Immature natural killer cell (primary cell): ENCODE results near the gene PLXNB1. TPM values are rescaled to one million over a fixed set of nuclear protein-coding genes. Genes with fewer than 3 reads are reported as not detected.
"Not testable (repeated sequence)": the region's sequence is repeated elsewhere in the genome, so short reads cannot be mapped to it uniquely, and the experiment has no call there.

Source experiments
- DNase-seq, 3 donors: peaks; one replicate each; pipeline ENCODE4 v3.0.0; 2022; ENCODE audit warnings: mixed read lengths in 1 of 3
- H3K27ac Mint-ChIP-seq, 6 donors: one replicate each; pipeline ENCODE4 v1.8.0; 2020; ENCODE audit warnings: mixed read lengths in 6 of 6, mild to moderate bottlenecking in 5 of 6, inconsistent platforms in 4 of 6, moderate library complexity in 3 of 6
- H3K27me3 Mint-ChIP-seq, 3 donors: one replicate each; pipeline ENCODE4 v1.8.0; 2020 to 2021; ENCODE audit warnings: low read depth in 3 of 3, mild to moderate bottlenecking in 3 of 3, mixed read lengths in 3 of 3, moderate library complexity in 3 of 3, inconsistent platforms in 1 of 3
- H3K36me3 Mint-ChIP-seq, 3 donors: one replicate each; pipeline ENCODE4 v1.8.0; 2020; ENCODE audit warnings: mixed read lengths in 3 of 3, inconsistent platforms in 2 of 3, mild to moderate bottlenecking in 2 of 3
- H3K4me1 Mint-ChIP-seq, 2 donors: one replicate each; pipeline ENCODE4 v1.8.0; 2020; ENCODE audit warnings: inconsistent platforms in 2 of 2, mild to moderate bottlenecking in 2 of 2, mixed read lengths in 2 of 2, moderate library complexity in 1 of 2
- H3K4me3 Mint-ChIP-seq, 5 donors: one replicate each; pipeline ENCODE4 v1.8.0; 2020; ENCODE audit warnings: mild to moderate bottlenecking in 5 of 5, mixed read lengths in 5 of 5, inconsistent platforms in 3 of 5, moderate library complexity in 3 of 5
- H3K9me3 Mint-ChIP-seq, 6 donors: one replicate each; pipeline ENCODE4 v1.8.0; 2020; ENCODE audit warnings: mild to moderate bottlenecking in 6 of 6, mixed read lengths in 6 of 6, inconsistent platforms in 4 of 6, moderate library complexity in 3 of 6
- polyA plus RNA-seq, 3 donors: library from polyadenylated mRNA; unstranded; fragments of 300-500 nt; fragmentation: Illumina TruSeq; gene quantifications; one replicate each; pipeline ENCODE4 v1.2.3, GENCODE V29; 2021

Gene PLXNB1
- polyA plus RNA-seq, 3 donors from 2014 or later, result 0.11 to 0.19 TPM; not detected in 1

GRCh38 chr3:48407542-48408099 is 22.3 kb downstream of the PLXNB1 start:
- DNase-seq, result no peak
- Mint-ChIP-seq H3K4me3 (no peak overlapping the region), H3K36me3 (no peaks in the 10 kb centered on the region), H3K27me3 (peaks cover 0 to 5% (median 0%) of the 10 kb centered on the region in 3 donors), H3K27ac (peak overlapping the region in 1 of 6 donors; percentile 50), H3K9me3 (no peaks in the 10 kb centered on the region), H3K4me1 (no peaks in the 10 kb centered on the region)

- Mint-ChIP-seq H3K36me3 (no peaks in the 10 kb centered on the region), H3K4me1 (no peaks in the 10 kb centered on the region), H3K27ac (no peak overlapping the region), H3K27me3 (peaks cover 0 to 2% (median 0%) of the 10 kb centered on the region in 3 donors), H3K9me3 (no peaks in the 10 kb centered on the region), H3K4me3 (no peak overlapping the region)
- DNase-seq, result no peak
Measured at GRCh38 chr3:48406443-48407431, 23.1 kb downstream of the PLXNB1 start.

- H3K9me3 Mint-ChIP-seq, result no peaks in the 10 kb centered on the region
- H3K4me1 Mint-ChIP-seq, result no peaks in the 10 kb centered on the region
- DNase-seq, result no peak
- no peak overlapping the region for H3K27ac Mint-ChIP-seq
- H3K27me3 Mint-ChIP-seq, result peaks cover 0 to 2% (median 0%) of the 10 kb centered on the region in 3 donors
- H3K36me3 Mint-ChIP-seq, result no peaks in the 10 kb centered on the region
- H3K4me3 Mint-ChIP-seq, result no peak overlapping the region
Measured at GRCh38 chr3:48405971-48406370, 23.9 kb downstream of the PLXNB1 start.

DNA sequence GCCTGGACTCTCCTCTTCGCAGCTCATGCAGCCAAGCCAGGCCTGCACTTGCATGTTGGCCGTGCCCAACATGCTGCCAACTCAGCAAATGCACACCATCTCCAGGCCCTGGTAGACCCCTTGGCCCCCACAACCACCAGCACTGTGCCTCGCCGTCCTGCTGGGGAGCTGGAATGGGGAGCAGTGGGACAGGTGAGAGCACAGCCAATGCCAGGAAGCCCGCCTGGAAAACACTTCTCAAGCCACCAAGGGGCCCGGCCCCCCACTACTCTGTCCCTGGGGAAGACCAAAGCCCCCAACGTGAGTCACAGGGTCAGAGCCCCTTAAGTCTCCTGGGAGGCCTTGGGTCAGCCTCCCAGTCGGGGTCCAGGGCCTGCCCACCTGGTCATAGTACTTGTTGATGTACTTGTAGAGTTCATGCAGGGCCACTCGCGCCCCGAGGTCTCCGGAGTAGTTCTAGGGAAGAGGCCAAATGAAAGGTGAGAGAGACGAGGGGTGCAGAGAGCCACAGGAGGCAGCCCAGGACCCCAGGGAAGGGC is 24.5 kb downstream of the PLXNB1 start:
- H3K27me3 Mint-ChIP-seq, result peaks cover 0 to 3% (median 2%) of the 10 kb centered on the region in 3 donors
- no peaks in the 10 kb centered on the region for H3K9me3 Mint-ChIP-seq
- H3K4me3 Mint-ChIP-seq, result no peak overlapping the region
- DNase-seq, result no peak
- no peak overlapping the region for H3K27ac Mint-ChIP-seq
- no peaks in the 10 kb centered on the region for H3K4me1 Mint-ChIP-seq
- no peaks in the 10 kb centered on the region for H3K36me3 Mint-ChIP-seq

DNA sequence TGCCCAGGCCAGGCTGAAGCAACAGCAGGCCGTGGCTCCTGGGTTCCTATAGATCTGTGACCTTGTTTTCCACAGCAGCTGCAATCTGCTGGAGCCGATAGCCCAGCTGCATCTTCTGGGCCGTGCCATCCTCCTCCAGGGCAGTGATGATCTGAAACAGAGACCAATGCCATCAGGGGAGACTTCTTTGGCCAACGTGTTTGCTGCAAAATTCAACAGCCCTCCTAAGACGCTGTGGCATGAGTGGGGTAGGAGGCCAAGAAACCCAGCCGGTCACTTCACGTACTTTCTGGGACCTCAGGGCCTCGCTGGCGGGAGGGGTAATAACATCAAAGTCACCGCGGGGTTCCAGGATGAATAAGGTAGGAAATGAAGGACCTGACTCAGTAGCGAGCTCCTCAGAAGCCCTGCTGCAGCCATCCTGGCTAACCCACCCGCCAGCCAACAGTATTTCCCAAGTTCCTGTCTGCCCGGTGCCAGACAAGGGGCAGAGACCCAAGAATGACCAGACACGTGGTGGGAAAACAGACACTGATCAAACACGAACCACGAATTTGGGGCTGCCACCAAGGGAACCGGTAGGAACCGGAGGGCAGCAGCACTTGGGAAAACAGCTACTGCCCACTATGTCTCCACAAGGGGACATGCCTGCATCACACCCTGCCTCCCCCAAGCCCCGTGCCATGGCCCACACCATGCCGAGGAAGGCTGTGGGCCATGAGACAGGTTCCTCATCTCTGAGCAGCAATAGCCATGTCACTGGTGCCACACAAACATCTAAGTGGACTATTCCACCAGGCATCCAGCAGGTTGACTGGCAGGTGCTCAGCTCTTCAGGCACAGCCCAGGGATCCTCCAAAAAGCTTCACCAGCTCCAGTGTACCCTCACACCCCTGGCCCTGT is 25.2 kb downstream of the PLXNB1 start:
- Mint-ChIP-seq H3K27ac (no peak overlapping the region), H3K9me3 (no peaks in the 10 kb centered on the region)
- DNase-seq, result no peak

DNA sequence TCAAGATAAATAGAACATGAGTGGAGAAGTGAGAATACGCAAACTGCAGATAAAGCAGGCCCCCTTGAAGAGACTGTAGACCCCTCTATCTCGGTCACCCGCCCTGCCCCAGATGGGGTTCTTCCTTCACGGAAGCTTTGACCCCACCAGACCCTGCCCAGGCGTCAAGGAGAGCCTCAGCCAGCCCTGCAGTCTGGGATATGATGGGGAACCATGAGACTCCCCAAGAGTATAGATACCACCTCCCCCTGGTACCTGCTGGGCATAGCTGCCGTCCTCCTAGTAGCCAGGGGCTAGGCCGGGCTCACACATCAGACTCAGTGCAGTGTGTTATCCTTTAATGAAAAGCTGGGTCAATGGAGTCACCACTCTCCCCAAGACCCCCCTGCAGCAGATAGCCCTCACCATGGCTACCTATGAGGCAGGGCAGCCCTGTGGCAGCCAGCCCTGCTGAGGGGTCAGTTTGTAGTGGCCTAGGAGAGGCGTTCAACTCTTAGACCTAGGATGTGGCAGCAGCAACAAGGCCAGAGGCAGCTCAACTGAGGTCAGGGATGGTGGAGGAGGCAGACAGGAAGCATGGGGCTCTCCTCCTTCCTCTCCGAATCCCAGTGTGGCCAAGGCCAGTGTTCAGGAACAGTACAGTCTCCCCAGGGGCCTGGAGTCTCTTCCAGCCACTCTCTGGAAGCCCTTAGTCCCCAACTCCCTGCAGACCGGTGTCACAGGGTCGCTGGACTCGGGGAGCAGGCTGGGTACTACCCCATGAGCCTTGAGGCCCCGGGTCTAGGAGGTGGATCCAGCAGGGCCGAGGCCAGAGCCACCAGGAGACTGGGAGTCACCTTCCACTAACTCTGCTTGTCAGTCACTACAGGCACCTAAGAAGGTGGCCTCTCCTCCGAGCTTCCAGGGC is 26.1 kb downstream of the PLXNB1 start:
- no peaks in the 10 kb centered on the region for H3K36me3 Mint-ChIP-seq
- no peak for DNase-seq
- H3K4me1 Mint-ChIP-seq, result no peaks in the 10 kb centered on the region
- H3K27me3 Mint-ChIP-seq, result peaks cover 3% of the 10 kb centered on the region in 3 donors
- no peaks in the 10 kb centered on the region for H3K9me3 Mint-ChIP-seq
- H3K4me3 Mint-ChIP-seq, result no peak overlapping the region
- no peak overlapping the region for H3K27ac Mint-ChIP-seq

More for the DNA sequence above, 25.2 kb downstream of the PLXNB1 start:
- H3K4me1 Mint-ChIP-seq, result no peaks in the 10 kb centered on the region
- H3K4me3 Mint-ChIP-seq, result no peak overlapping the region
- H3K27me3 Mint-ChIP-seq, result peaks cover 2 to 3% (median 3%) of the 10 kb centered on the region in 3 donors
- H3K36me3 Mint-ChIP-seq, result no peaks in the 10 kb centered on the region

- no peak for DNase-seq
- no peaks in the 10 kb centered on the region for H3K36me3 Mint-ChIP-seq
- peaks cover 3% of the 10 kb centered on the region in 3 donors for H3K27me3 Mint-ChIP-seq
- H3K9me3 Mint-ChIP-seq, result no peaks in the 10 kb centered on the region
- H3K4me1 Mint-ChIP-seq, result no peaks in the 10 kb centered on the region
- H3K4me3 Mint-ChIP-seq, result no peak overlapping the region
- peak overlapping the region in 1 of 6 donors; percentile 23 for H3K27ac Mint-ChIP-seq
Measured at GRCh38 chr3:48402907-48403306, 27.0 kb downstream of the PLXNB1 start.

DNA sequence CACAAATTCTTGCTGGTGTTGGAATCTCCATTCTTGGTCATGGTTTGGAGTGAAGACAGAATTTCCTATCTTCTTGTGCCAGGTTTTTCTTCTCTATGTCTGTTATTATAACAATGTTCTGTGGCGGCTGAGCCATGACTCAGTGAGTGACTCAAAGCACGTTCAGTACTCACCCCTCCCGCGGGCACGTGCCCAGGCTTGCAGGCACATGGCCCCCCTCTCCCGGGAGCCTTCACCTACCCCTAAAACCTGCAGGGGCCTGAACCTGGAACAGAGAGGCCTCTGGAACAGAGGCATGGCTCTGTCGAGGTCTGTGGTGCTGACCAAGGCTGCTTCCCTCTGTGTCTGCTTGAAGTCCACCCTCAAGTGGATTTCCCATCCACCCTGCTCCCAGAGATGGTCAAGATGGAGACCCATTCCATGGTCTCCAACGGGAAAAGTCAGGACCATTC is 27.6 kb downstream of the PLXNB1 start:
- Mint-ChIP-seq H3K27me3 (peaks cover 3 to 4% (median 4%) of the 10 kb centered on the region in 3 donors), H3K4me1 (no peaks in the 10 kb centered on the region), H3K4me3 (no peak overlapping the region), H3K9me3 (no peaks in the 10 kb centered on the region), H3K27ac (no peak overlapping the region), H3K36me3 (no peaks in the 10 kb centered on the region)
- no peak for DNase-seq

- not testable (repeated sequence) for H3K36me3 Mint-ChIP-seq
Measured at GRCh38 chr3:48401434-48401901, 28.4 kb downstream of the PLXNB1 start.

DNA sequence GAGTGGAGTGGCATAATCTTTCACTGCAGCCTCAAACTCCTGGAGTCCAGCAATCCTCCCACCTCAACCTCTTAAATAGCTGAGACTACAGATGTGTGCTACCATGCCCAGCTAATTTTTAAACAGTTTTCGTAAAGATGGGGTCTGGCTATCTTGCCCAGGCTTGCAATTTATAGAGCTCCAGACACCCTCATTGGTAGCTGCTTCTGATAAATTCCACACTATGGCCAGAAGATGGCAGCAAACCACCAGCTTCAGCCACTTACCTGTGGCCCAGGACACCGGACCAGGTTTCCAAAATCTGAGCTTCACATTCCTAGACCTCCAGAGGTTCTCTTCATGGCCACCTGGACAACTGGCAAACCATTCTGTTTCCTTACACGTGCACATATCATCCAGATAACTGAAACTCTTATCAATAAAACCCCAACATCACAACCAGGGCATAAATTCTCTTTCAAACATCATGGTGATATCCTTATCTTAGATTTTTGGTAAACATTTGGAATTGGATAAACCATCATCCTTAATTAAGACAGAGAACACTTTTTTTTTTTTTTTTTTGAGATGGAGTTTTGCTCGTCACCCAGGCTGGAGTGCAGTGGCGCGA is 29.0 kb downstream of the PLXNB1 start:
- peak; percentile 64 to 73 (median 68) for DNase-seq

More at GRCh38 chr3:48401434-48401901, 28.4 kb downstream of the PLXNB1 start:
- H3K27ac Mint-ChIP-seq, H3K4me3 Mint-ChIP-seq, H3K27me3 Mint-ChIP-seq, H3K9me3 Mint-ChIP-seq, H3K4me1 Mint-ChIP-seq, DNase-seq: not testable (repeated sequence)

GRCh38 chr3:48399387-48400172 is 30.3 kb downstream of the PLXNB1 start:
- Mint-ChIP-seq H3K36me3 (no peaks in the 10 kb centered on the region), H3K4me3 (no peak overlapping the region), H3K4me1 (no peaks in the 10 kb centered on the region), H3K27me3 (peaks cover 3 to 9% (median 4%) of the 10 kb centered on the region in 3 donors), H3K9me3 (no peaks in the 10 kb centered on the region), H3K27ac (no peak overlapping the region)
- no peak for DNase-seq

More for the DNA sequence above, 29.0 kb downstream of the PLXNB1 start:
- H3K27ac Mint-ChIP-seq, result peak overlapping the region in 2 of 6 donors; percentile 24 to 71
- H3K27me3 Mint-ChIP-seq, result peaks cover 3 to 9% (median 4%) of the 10 kb centered on the region in 3 donors
- no peak overlapping the region for H3K4me3 Mint-ChIP-seq
- no peaks in the 10 kb centered on the region for H3K36me3 Mint-ChIP-seq
- H3K9me3 Mint-ChIP-seq, result no peaks in the 10 kb centered on the region
- no peaks in the 10 kb centered on the region for H3K4me1 Mint-ChIP-seq
